ENCODE data around the gene CPXM1. TPM values are rescaled to one million over a fixed set of nuclear protein-coding genes. Genes with fewer than 3 reads are reported as not detected.

CPXM1 gene
- total RNA-seq, 1 donor from 2014 or later, result 9.8 TPM

DNA sequence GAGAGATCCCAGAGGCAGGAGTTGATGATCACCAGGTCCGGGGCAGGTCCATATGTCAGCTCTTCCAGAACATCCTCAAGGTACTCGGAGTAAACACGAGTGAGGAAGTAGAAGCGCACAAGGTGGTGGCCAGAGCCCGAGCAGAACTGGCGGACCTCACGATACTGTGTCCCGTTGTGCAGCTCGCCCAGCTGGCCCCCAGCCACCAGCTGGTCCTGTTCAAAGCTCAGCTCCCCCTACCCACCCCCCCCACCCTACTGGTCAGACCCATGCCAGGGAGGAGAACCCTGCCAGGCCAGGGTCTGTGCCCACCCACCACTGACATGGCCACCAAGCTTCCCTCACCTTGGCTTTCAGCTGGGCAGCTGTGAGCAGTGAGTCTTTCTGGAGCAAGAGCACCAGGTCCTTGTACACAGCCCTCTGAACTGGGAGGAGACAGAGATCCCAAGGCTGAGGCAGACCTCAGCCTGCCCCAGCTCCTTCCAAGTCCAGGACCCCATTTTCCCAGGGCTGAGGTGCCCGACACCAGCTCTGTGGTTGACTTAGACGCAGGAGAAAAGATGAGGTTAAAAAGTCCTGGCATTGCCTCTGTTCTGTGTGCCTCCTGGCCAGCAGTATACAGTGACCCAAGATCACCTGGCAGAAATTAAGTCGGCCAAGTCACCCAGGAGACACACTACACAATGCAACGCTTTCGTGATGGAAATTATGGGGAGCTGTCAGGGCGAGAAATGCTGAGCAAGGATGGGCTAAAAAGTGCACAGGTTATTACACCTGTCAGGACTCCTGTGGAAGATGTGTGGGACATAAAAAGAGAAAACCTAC, 38.6 kb upstream of the CPXM1 start:
- H3K27me3 Mint-ChIP-seq, result no peaks in the 10 kb centered on the region
- peaks cover 28% of the 10 kb centered on the region for H3K4me1 Mint-ChIP-seq

DNA sequence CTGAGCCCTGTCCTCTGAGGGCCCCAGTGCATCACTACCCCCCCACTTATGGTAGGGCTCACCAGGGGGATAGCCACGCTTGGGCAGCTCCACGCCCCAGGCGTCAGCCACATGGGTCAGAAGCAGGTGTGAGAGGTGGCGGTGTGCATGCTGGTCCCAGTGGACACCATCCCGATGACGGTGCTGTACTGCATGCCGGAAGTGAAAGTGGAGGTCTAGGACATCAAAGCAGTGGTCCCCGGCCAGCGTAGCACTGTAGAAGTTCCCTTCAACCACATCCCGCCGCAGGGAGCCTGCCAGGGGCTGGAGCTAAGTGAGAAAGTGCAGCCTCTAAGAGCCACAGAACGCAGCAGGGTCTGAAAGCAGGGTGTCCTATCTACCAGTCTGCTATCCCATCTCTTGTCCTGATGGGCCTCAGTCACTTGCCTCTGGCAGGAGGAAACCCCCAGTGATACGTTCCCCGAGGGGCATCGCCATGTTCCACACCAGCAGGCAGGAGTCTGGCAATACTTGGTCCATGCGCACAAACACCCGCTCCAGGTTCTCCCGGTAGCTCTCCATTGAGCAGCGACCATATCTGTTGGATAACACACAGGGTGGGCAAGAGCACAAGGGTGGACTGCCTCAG, 37.9 kb upstream of the CPXM1 start:
- intact Hi-C loops (cut with micrococcal nuclease), result no loop called here
- H3K27ac Mint-ChIP-seq, result peak overlapping the region; percentile 35
- no peak for DNase-seq
- ATAC-seq (ENCODE audit: low read depth), result no peak
- H3K4me1 Mint-ChIP-seq, result peaks cover 28% of the 10 kb centered on the region
- TF ChIP-seq, protein P1, sequence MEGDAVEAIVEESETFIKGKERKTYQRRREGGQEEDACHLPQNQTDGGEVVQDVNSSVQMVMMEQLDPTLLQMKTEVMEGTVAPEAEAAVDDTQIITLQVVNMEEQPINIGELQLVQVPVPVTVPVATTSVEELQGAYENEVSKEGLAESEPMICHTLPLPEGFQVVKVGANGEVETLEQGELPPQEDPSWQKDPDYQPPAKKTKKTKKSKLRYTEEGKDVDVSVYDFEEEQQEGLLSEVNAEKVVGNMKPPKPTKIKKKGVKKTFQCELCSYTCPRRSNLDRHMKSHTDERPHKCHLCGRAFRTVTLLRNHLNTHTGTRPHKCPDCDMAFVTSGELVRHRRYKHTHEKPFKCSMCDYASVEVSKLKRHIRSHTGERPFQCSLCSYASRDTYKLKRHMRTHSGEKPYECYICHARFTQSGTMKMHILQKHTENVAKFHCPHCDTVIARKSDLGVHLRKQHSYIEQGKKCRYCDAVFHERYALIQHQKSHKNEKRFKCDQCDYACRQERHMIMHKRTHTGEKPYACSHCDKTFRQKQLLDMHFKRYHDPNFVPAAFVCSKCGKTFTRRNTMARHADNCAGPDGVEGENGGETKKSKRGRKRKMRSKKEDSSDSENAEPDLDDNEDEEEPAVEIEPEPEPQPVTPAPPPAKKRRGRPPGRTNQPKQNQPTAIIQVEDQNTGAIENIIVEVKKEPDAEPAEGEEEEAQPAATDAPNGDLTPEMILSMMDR (IDR thresholded peaks at IDR 0.05), result no peak
- no peaks in the 10 kb centered on the region for H3K27me3 Mint-ChIP-seq
- H3K4me3 Mint-ChIP-seq, result no peak overlapping the region
- H3K36me3 Mint-ChIP-seq (ENCODE audit: low read depth), result peaks cover 13% of the 10 kb centered on the region
- ChIA-PET POLR2A (interaction anchor here (3.0 kb wide), 1 partner anchor 34 kb away, joined by 17 read pairs; the partner anchor contains the start of gene PTPRA), CTCF (no interaction called here)
- H3K9me3 Mint-ChIP-seq, result no peaks in the 10 kb centered on the region

More for the DNA sequence above, 38.6 kb upstream of the CPXM1 start:
- H3K27ac Mint-ChIP-seq, result peak overlapping the region; percentile 67
- intact Hi-C loops (cut with micrococcal nuclease), result no loop called here
- H3K9me3 Mint-ChIP-seq, result no peaks in the 10 kb centered on the region
- CTCF ChIA-PET, result no interaction called here
- ATAC-seq (ENCODE audit: low read depth) (no peak), DNase-seq (no peak)
- peak overlapping the region; percentile 80 for H3K4me3 Mint-ChIP-seq
- TF ChIP-seq, protein P1 (IDR thresholded peaks at IDR 0.05), result no peak
- POLR2A ChIA-PET, result interaction anchor here (3.0 kb wide), 1 partner anchor 33 kb away, joined by 17 read pairs; the partner anchor contains the start of gene PTPRA
- H3K36me3 Mint-ChIP-seq (ENCODE audit: low read depth), result peaks cover 13% of the 10 kb centered on the region

DNA sequence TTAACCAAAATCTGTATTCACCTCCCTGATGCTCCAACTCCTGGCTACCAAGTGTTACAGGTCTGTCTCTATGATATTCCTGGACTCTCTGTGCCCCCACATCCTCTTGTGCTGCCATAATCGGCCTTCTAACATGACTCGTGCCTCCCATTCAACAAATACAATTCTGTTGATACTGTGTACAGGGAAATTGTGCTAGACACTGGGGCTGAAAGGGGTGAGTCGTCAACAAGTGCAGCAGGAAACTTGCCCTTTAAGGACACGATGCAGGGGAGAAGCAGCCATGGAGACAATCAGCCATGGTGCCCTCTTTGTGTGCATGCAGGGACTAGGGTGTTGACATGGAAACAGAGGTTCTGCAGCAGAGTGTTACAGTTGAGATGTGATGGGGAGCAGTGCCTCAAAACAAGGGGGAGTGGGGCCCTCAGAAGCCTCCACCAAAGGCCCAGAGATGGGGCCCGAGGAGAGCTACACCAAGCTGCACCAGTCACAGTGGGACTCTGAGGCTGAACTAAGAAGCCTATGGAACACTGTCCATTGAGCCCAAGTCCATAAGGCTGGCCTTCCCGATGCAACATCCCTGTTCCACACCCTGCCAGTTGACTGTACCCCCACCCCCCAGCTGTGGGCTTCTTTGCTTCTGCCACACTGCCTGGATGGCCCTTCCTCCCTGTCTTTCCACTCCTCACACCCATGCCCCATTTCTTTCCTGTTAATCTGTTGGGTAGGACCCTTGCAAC, 37.0 kb upstream of the CPXM1 start:
- peaks cover 13% of the 10 kb centered on the region for H3K36me3 Mint-ChIP-seq (ENCODE audit: low read depth)
- intact Hi-C loops (cut with micrococcal nuclease), result no loop called here
- no peaks in the 10 kb centered on the region for H3K9me3 Mint-ChIP-seq
- peaks cover 28% of the 10 kb centered on the region for H3K4me1 Mint-ChIP-seq
- ChIA-PET POLR2A (no interaction called here), CTCF (no interaction called here)
- H3K27ac Mint-ChIP-seq, result peak overlapping the region; percentile 35
- H3K4me3 Mint-ChIP-seq, result no peak overlapping the region
- ATAC-seq (ENCODE audit: low read depth) (no peak), DNase-seq (no peak)
- no peaks in the 10 kb centered on the region for H3K27me3 Mint-ChIP-seq
- TF ChIP-seq, protein P1 (IDR thresholded peaks at IDR 0.05), result no peak

DNA sequence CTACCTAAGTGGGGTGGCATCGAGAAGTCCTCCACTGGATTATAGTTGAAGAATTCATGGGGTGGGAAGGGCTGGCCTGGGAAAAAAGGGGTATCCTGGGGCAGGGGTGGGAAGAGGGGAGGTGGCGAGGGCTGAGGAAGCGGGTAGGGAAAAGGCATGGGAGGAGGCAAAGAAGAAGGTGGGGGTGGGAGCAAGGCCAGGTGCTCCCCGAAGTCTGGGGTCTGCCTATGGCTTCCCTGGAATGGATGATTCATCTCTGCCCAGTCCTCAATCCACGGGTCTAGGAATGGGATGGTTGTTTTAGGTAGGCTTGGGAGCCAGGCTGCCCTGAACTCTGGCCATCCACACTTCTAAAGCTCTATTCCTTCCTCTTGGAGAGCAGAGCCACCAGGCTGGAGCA, 35.6 kb upstream of the CPXM1 start:
- peaks cover 27% of the 10 kb centered on the region for H3K4me1 Mint-ChIP-seq
- DNase-seq (no peak), ATAC-seq (ENCODE audit: low read depth) (no peak)
- no peaks in the 10 kb centered on the region for H3K9me3 Mint-ChIP-seq
- POLR2A ChIA-PET, result no interaction called here
- H3K36me3 Mint-ChIP-seq (ENCODE audit: low read depth), result peaks cover 13% of the 10 kb centered on the region
- H3K27me3 Mint-ChIP-seq, result no peaks in the 10 kb centered on the region
- no peak overlapping the region for H3K4me3 Mint-ChIP-seq
- TF ChIP-seq, protein P1 (IDR thresholded peaks at IDR 0.05), result no peak
- H3K27ac Mint-ChIP-seq, result no peak overlapping the region
- CTCF ChIA-PET, result no interaction called here
- intact Hi-C loops (cut with micrococcal nuclease), result no loop called here

DNA sequence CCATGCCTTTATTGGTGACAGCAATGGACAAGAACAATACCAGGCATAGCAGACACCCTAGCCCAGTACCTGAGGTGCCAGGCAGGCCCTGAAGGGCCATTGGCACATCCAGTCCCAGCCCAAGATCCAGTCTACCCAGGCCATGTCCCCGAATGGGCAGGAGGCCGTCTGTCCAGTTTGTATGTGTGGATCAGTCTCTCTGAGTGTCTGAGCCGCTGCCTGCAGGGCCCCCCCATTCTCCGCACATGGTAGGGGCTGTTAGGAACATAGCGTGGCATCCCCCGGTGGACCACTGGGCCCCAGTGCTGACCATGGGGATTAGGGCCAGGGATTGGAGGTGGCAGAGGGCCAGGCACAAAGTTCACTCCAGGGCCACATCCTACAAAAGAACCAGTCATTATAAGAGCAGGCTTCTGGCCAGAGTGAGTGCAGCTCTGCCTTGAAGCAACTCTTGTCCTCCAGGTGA, 34.9 kb upstream of the CPXM1 start:
- no peak overlapping the region for H3K4me3 Mint-ChIP-seq
- CTCF ChIA-PET, result no interaction called here
- H3K27ac Mint-ChIP-seq, result no peak overlapping the region
- intact Hi-C loops (cut with micrococcal nuclease), result no loop called here
- POLR2A ChIA-PET, result no interaction called here
- DNase-seq (no peak), ATAC-seq (ENCODE audit: low read depth) (no peak)
- TF ChIP-seq, protein P1 (IDR thresholded peaks at IDR 0.05), result no peak
- H3K9me3 Mint-ChIP-seq, result no peaks in the 10 kb centered on the region
- H3K4me1 Mint-ChIP-seq, result peaks cover 26% of the 10 kb centered on the region
- H3K27me3 Mint-ChIP-seq, result no peaks in the 10 kb centered on the region
- H3K36me3 Mint-ChIP-seq (ENCODE audit: low read depth), result peaks cover 13% of the 10 kb centered on the region
